Nephron progenitor cell (in vitro differentiated cells): ENCODE results near the gene NDOR1.

Source experiments
- DNase-seq: peaks from one replicate; pipeline ENCODE4 v3.0.0; 2021
- H3K27ac Mint-ChIP-seq: 2 replicates; pipeline ENCODE4 v1.8.0; 2021; ENCODE audit warnings: mild to moderate bottlenecking, moderate library complexity, mixed read lengths
- H3K27me3 Mint-ChIP-seq: 2 replicates; pipeline ENCODE4 v1.8.0; 2021; ENCODE audit warnings: mild to moderate bottlenecking, low read depth, mixed read lengths; ENCODE audit not compliant: poor library complexity
- H3K36me3 Mint-ChIP-seq: 2 replicates; pipeline ENCODE4 v1.8.0; 2021; ENCODE audit warnings: low read depth, mixed read lengths
- H3K4me1 Mint-ChIP-seq: 2 replicates; pipeline ENCODE4 v1.8.0; 2021; ENCODE audit warnings: mixed read lengths
- H3K4me3 Mint-ChIP-seq: 2 replicates; pipeline ENCODE4 v1.8.0; 2021; ENCODE audit warnings: mild to moderate bottlenecking, moderate library complexity, mixed read lengths
- H3K9me3 Mint-ChIP-seq: 2 replicates; pipeline ENCODE4 v1.8.0; 2021; ENCODE audit warnings: mild to moderate bottlenecking, moderate library complexity, mixed read lengths
- TF ChIP-seq, protein P1 (sequence below): fragments of 200-600 bp; sonication (generic); IDR thresholded peaks from 2 replicates; pipeline ENCODE4 v1.5.0; 2021; ENCODE audit warnings: antibody characterized with exemption

Gene NDOR1

DNA sequence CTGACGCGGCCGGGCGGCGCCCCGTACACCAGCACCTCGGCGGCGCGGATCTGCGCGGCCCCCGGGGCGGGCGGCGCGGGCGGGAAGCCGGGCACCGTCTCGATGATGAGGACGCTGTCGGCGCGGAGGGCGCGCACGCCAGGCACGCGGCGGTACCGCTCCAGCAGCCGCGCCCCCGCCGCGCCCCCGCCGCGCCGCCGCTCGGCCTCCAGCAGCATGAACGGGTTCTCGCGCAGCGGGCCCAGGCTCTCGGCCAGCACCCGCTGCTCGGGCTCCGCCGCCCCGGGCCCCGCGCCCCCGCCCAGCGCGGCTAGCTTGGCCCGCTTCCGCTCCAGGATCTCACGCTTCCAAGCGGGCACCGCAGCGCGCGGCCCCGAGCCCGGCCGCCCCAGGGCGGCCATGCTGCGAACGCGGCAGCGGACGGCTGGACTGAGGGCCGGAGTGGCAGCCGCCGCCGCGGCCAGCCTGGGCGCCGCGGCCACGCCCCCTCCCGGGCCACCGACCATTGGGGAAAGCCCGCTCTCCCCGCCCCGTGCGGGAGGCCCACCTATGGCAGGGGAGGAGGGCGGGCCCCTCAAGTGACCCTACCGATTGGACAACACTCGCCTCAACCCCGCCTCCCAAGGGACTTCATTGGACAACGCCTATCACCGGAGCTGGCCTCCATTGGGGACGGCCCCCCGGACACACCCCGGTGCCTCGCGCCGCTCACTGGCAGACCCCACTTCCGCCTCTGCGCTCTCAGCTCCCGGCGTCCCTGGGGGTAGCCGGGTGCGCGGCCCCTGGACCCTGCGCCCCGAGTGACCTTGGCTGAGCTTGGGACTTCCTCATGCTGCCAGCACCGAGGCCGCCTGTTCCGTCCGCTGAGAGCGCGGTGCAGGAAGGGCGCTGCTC lies 4.9 kb upstream of the NDOR1 start, which contains the start of gene TPRN:
TPRN (minus strand) TSS at position 431 of the 894 bp plus-strand sequence; CDS start at position 401, 30 bp downstream.
- H3K9me3 Mint-ChIP-seq: no peaks in the 10 kb centered on the region
- peak within 1 kb of the TSS; percentile 68 for H3K27ac Mint-ChIP-seq
- peak; percentile 99 for DNase-seq
- no peaks in the 10 kb centered on the region for H3K36me3 Mint-ChIP-seq
- H3K27me3 Mint-ChIP-seq: no peaks in the 10 kb centered on the region
- TF ChIP-seq, protein P1, sequence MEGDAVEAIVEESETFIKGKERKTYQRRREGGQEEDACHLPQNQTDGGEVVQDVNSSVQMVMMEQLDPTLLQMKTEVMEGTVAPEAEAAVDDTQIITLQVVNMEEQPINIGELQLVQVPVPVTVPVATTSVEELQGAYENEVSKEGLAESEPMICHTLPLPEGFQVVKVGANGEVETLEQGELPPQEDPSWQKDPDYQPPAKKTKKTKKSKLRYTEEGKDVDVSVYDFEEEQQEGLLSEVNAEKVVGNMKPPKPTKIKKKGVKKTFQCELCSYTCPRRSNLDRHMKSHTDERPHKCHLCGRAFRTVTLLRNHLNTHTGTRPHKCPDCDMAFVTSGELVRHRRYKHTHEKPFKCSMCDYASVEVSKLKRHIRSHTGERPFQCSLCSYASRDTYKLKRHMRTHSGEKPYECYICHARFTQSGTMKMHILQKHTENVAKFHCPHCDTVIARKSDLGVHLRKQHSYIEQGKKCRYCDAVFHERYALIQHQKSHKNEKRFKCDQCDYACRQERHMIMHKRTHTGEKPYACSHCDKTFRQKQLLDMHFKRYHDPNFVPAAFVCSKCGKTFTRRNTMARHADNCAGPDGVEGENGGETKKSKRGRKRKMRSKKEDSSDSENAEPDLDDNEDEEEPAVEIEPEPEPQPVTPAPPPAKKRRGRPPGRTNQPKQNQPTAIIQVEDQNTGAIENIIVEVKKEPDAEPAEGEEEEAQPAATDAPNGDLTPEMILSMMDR: no peak
- peak within 1 kb of the TSS; percentile 84 for H3K4me3 Mint-ChIP-seq
- H3K4me1 Mint-ChIP-seq: peaks cover 42% of the 10 kb centered on the region

- H3K27me3 Mint-ChIP-seq: no peaks in the 10 kb centered on the region
- peak overlapping the region; percentile 84 for H3K4me3 Mint-ChIP-seq
- DNase-seq: no peak
- H3K36me3 Mint-ChIP-seq: no peaks in the 10 kb centered on the region
- TF ChIP-seq, protein P1: no peak
- H3K27ac Mint-ChIP-seq: peak overlapping the region; percentile 68
- H3K4me1 Mint-ChIP-seq: peaks cover 49% of the 10 kb centered on the region
- H3K9me3 Mint-ChIP-seq: no peaks in the 10 kb centered on the region
These were observed 4.2 kb upstream of the NDOR1 start for GRCh38 chr9:137201205-137201868.

- H3K9me3 Mint-ChIP-seq: no peaks in the 10 kb centered on the region
- DNase-seq: no peak
- peaks cover 63% of the 10 kb centered on the region for H3K4me1 Mint-ChIP-seq
- peak overlapping the region; percentile 15 for H3K4me3 Mint-ChIP-seq
- no peaks in the 10 kb centered on the region for H3K27me3 Mint-ChIP-seq
- H3K27ac Mint-ChIP-seq: no peak overlapping the region
- peaks cover 10% of the 10 kb centered on the region for H3K36me3 Mint-ChIP-seq
- TF ChIP-seq, protein P1: no peak
These were observed 2.5 kb upstream of the NDOR1 start for GRCh38 chr9:137202966-137203365.

DNA sequence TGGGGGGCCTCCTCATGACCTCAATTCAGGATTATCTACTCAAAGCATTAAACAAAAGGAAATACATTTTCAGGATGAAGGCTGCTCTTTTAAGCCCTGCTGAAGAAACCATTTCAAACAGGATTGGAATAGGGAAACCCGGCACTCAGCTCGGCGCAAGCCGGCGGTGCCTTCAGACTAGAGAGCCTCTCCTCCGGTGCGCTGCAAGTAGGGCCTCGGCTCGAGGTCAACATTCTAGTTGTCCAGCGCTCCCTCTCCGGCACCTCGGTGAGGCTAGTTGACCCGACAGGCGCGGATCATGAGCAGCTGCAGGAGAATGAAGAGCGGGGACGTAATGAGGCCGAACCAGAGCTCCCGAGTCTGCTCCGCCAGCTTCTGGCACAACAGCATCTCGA lies 772 bp upstream of the NDOR1 start:
- DNase-seq: no peak
- Mint-ChIP-seq H3K27ac (peak overlapping the region; percentile 85), H3K4me3 (peak overlapping the region; percentile 96), H3K9me3 (no peaks in the 10 kb centered on the region), H3K36me3 (peaks cover 10% of the 10 kb centered on the region), H3K4me1 (peaks cover 55% of the 10 kb centered on the region), H3K27me3 (no peaks in the 10 kb centered on the region)
- TF ChIP-seq, protein P1: no peak

GRCh38 chr9:137206602-137207001 lies 1.1 kb downstream of the NDOR1 start:
- peaks cover 10% of the 10 kb centered on the region for H3K36me3 Mint-ChIP-seq

More at GRCh38 chr9:137206602-137207001, 1.1 kb downstream of the NDOR1 start:
- TF ChIP-seq, protein P1: no peak
- no peak for DNase-seq
- Mint-ChIP-seq H3K27ac (peak overlapping the region; percentile 76), H3K4me3 (peak overlapping the region; percentile 96), H3K4me1 (peaks cover 46% of the 10 kb centered on the region), H3K27me3 (no peaks in the 10 kb centered on the region), H3K9me3 (no peaks in the 10 kb centered on the region)
